KBM-7 (cell line): ENCODE data around the gene PPA1.
"Not testable (repeated sequence)": the region's sequence is repeated elsewhere in the genome, so short reads cannot be mapped to it uniquely, and the experiment has no call there.

ENCODE experiments used
- DNase-seq: peaks from one replicate; pipeline ENCODE4 v3.0.0-alpha.2; 2015
- in situ Hi-C: fragments of 300-500 bp; cut with MboI; formaldehyde crosslinking; loops from 2 replicates; pipeline ENCODE4 v1.14.3; 2020; ENCODE audit warnings: low sequenced_read_pairs, low pct_unique_long_range_greater_than_20kb, mixed read lengths

Gene PPA1

GRCh38 chr10:70223728-70224127 is 9.5 kb downstream of the PPA1 start:
- DNase-seq: no peak
- in situ Hi-C loops: no loop called here

GRCh38 chr10:70222811-70223447 is 10.3 kb downstream of the PPA1 start:
- DNase-seq, in situ Hi-C loops: not testable (repeated sequence)

DNA sequence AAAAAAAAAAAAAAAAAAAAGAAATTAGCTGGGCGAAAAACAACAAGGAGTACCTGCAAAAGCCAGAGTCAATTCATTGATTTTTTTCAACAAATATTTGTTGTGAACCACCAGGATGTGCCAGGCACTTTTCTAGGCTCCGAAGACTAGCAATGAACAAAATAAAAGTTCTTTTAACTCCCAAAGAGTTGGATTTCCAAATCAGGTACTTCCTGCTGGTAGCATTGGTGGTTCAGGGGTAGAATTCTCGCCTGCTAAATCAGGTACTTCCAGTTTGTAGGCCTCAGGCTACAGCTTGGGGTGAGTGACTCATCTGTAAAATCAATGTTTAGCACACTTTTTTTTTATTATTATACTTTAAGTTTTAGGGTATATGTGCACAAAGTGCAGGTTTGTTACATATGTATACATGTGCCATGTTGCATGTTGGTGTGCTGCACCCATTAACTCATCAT is 10.9 kb downstream of the PPA1 start:
- in situ Hi-C loops: no loop called here
- no peak for DNase-seq

DNA sequence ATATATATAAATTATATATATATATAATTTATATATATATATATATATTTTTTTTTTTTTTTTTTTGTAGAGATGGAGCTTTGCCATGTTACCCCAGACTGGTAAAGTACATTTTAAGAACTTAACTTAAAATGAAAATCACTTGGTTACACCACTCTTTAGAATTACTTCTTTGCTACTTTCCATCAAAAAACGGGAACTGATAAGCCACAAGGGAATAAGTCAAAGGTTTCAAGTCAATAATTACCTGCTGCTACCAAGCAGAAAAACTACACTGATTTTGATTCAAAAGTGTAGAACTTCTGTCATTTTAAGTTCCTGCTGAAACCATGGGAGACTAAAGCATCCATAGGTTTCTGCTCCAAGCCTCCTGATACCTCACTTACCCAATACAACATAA is 12.2 kb downstream of the PPA1 start:
- in situ Hi-C loops: no loop called here
- DNase-seq: no peak

GRCh38 chr10:70212879-70213278 is 20.4 kb downstream of the PPA1 start:
- no peak for DNase-seq
- in situ Hi-C loops: no loop called here

- DNase-seq: no peak
- in situ Hi-C loops: no loop called here
Measured at GRCh38 chr10:70212277-70212676, 21.0 kb downstream of the PPA1 start.

GRCh38 chr10:70206762-70207161 is 26.5 kb downstream of the PPA1 start:
- no peak for DNase-seq
- in situ Hi-C loops: no loop called here

GRCh38 chr10:70201105-70201504 is 32.1 kb downstream of the PPA1 start:
- no peak for DNase-seq
- in situ Hi-C loops: no loop called here

GRCh38 chr10:70198696-70199466 is 34.3 kb downstream of the PPA1 start:
- in situ Hi-C loops: no loop called here
- no peak for DNase-seq

- in situ Hi-C loops: no loop called here
- no peak for DNase-seq
Measured at GRCh38 chr10:70197235-70197945, 35.8 kb downstream of the PPA1 start.

DNA sequence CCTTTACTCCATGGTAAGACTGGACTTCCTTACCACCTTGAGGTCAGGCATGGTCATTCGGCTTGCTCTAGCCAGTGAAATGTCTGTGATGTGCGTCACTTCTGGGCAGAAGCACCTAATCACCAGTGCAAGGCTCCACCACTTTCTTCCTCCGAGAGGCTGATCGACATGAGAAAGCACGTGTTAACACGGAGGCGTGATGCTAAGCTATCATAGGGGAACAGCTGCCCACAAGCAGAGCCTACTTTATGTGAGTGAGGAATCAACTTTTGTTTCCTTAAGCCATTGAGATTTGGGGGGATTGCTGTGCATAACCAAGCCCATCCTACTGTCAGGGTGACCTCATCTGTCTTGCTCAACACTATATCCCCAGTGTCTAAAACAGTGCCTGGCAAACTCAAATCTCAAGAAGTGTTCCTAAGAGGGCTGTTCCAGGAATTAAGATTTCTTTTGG is 39.8 kb downstream of the PPA1 start:
- in situ Hi-C loops: no loop called here
- DNase-seq: no peak

DNA sequence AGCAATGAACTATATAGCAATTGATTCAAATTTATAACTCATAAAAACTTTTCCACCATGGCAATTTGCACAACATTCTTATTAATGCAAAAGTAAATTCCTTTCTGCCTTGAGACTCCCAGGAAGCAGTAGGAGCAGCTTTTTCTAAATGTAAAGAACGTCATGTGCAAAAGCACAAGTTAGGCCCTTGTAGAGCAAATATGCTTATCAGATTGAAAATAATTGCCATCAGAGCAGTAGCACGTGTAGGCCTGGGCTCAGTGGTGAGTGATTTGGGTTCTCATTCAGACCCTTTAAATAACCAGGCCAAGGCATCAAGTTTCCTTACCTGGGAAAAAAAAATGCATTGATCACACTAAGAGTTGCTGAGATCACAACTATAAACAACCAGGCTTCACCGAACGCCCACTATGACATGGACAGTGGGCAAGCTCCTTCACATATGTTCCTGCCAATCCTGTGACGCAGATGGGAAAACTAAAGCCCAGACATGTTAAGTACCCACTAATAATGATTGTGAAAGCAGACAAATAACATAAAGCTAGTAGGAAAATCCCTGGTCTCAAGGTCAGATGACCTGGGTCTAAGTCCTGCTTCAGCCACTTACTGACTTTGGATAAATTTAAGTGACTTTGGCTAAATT is 40.8 kb downstream of the PPA1 start:
- no peak for DNase-seq
- in situ Hi-C loops: no loop called here

GRCh38 chr10:70191972-70192305 is 41.3 kb downstream of the PPA1 start:
- in situ Hi-C loops: no loop called here
- no peak for DNase-seq

DNA sequence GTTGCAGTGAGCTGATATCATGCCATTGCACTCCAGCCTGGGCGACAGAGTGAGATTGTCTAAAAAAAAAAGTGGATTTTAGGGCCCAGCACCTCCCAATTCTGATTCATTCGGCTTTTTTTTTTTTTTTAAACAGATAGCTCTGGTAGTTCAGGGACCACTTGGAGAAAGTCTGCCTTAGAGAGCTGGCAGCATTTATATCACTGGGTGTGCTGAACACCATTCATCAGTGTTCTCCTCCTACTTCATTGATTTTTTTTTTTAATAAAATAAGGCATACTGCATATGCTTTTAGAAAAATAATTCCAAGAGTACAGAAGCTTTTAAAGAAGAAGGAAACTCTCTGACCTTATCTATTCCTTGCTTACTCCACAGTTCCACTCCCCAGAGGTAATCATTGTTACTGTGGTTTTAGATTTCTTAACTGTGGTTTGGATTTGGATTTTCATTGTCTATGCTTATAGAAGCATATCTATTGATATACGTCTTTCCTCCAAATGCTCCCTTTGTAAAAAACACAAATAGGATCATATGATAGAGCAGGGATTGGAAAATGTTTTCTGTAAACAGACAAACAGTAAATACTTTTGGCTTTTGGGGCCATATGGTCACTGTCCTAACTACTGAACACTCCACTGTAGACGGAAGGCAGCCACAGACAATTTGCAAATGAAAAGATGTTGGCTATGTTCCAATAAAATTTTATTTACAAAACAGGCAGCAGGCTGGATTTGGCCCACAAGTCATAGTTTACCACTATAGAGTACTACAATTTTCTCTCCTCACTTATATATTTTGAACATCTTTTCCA is 41.9 kb downstream of the PPA1 start:
- no peak for DNase-seq
- in situ Hi-C loops: no loop called here

GRCh38 chr10:70190581-70190980 is 42.6 kb downstream of the PPA1 start:
- DNase-seq: no peak
- in situ Hi-C loops: no loop called here

DNA sequence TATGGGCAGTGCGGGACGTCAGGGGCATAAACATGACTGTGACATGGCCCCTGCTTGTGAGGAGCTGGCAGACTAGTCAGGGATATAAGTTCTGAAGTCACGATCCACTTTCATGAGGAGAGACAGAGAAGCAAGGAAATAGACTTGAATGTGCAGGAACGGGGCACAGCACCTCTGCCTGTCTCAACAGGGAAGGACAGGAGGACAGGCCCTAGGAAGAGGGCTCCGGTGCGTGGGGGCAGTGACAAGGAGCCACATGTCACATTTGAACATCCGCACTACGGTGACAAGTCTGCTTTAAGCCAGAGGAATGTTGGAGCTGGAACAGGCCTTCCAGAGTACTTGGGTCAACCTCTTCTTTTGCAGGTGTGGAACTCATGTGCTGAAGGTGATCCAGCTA is 43.1 kb downstream of the PPA1 start:
- DNase-seq: no peak
- in situ Hi-C loops: no loop called here

DNA sequence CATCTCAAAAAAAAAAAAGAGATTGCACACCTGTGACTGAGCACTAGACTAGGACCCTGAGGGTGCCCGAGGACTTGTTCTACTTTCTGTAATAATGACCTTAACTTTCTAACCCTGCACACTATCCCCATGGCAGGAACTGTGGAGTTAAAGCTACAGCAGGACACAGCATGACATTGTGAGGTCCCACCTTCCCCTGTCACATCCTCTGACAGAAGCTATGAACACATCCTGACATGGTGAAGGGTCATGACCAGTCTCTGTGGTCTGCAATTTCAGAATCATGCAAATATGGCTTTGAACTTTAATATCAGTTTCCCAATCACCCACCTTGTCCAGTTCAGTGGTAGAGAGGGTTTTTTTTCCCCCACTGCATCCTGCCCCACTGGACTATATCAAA is 44.5 kb downstream of the PPA1 start:
- in situ Hi-C loops: no loop called here
- no peak for DNase-seq

DNA sequence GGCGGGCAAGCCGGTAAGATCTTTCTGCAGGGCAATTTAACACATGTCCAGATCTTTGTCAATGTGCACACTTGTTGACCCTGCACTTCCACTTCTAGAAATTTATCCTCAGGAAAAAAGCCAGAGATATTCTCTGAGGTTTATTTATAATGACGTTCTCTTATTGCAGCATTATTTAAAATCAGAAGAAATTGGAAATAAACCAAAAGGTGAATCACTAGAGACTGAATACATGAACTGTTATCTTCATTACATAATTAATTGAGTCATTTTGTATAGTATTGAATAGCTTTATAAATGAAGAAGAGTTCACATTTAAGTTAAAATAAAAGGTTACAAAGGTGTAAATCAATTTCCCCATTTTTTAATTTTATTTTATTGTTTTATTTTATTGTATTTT is 46.7 kb downstream of the PPA1 start:
- DNase-seq: no peak
- in situ Hi-C loops: no loop called here

DNA sequence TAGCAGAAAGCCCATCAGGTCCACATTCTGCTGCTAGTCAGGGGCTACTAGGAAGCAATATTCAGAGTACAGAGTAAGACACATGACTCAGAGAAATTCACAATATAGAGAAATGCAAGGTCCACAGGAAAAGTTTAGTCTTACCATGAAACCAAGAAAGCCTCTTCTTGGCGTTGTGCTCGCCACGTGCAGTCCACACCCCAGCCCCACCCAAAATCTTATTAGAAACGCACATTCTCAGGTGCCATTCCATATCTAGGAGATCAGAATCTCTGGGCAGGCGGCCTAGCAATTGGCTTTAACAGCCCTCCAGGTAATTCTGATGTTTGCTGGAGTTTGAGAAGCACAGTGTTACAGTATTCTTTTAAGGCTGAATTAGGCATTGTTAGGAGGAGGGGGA is 47.1 kb downstream of the PPA1 start:
- no peak for DNase-seq

More for the DNA sequence above, 47.1 kb downstream of the PPA1 start:
- in situ Hi-C loops: no loop called here
